WTC11 (cell line): Measurements from ENCODE around the gene SIAE. TPM values are rescaled to one million over a fixed set of nuclear protein-coding genes. Genes with fewer than 3 reads are reported as not detected.

Experiments
- ATAC-seq: fragments of 200-7000 bp; cut with Tn5 transposase; 2 replicates; pipeline ENCODE4 v1.10.0; 2021; ENCODE audit warnings: mild to moderate bottlenecking, moderate library complexity
- CTCF ChIA-PET: fragments of 300-600 bp; sonication (Branson Sonifier 250); formaldehyde crosslinking; loops from one replicate; lab custom pipeline; 2021; ENCODE audit warnings: antibody characterized with exemption; lab: Charles Lee
- POLR2A ChIA-PET: fragments of 350-600 bp; sonication (Branson Sonifier 250); formaldehyde crosslinking; loops from one replicate; lab custom pipeline; 2021; ENCODE audit warnings: antibody characterized with exemption; lab: Charles Lee
- DNase-seq: peaks from one replicate; pipeline ENCODE4 v3.0.0; 2021; ENCODE audit warnings: low spot score
- H3K27ac Mint-ChIP-seq: 2 replicates; pipeline ENCODE4 v1.8.0; 2021; ENCODE audit warnings: mixed read lengths
- H3K27me3 Mint-ChIP-seq: 2 replicates; pipeline ENCODE4 v1.8.0; 2021; ENCODE audit warnings: low read depth, mild to moderate bottlenecking, moderate library complexity, mixed read lengths
- H3K36me3 Mint-ChIP-seq: 2 replicates; pipeline ENCODE4 v1.8.0; 2021; ENCODE audit warnings: mixed read lengths
- H3K4me1 Mint-ChIP-seq: 2 replicates; pipeline ENCODE4 v1.8.0; 2022; ENCODE audit warnings: mixed read lengths
- H3K4me3 Mint-ChIP-seq: 2 replicates; pipeline ENCODE4 v1.8.0; 2021; ENCODE audit warnings: mild to moderate bottlenecking, moderate library complexity, mixed read lengths
- H3K9me3 Mint-ChIP-seq: 2 replicates; pipeline ENCODE4 v1.8.0; 2021; ENCODE audit warnings: mixed read lengths
- AR ChIP-seq: fragments of 250-450 bp; sonication (Bioruptor Pico); IDR thresholded peaks from 2 replicates; pipeline ENCODE4 v1.9.0; 2021; ENCODE audit warnings: mild to moderate bottlenecking
- CBFB ChIP-seq: sonication (generic); formaldehyde crosslinking; IDR thresholded peaks from 2 replicates; pipeline ENCODE4 v1.8.1; 2022; ENCODE audit warnings: mild to moderate bottlenecking, low read depth, missing genetic modification reagents
- CREB1 ChIP-seq: sonication (generic); formaldehyde crosslinking; IDR thresholded peaks from 2 replicates; pipeline ENCODE4 v1.8.0; 2023; ENCODE audit warnings: mild to moderate bottlenecking, missing genetic modification reagents
- CREM ChIP-seq: sonication (generic); formaldehyde crosslinking; IDR thresholded peaks from 2 replicates; pipeline ENCODE4 v1.8.1; 2022; ENCODE audit warnings: mild to moderate bottlenecking, missing genetic modification reagents, moderate library complexity
- E2F5 ChIP-seq: sonication (generic); formaldehyde crosslinking; IDR thresholded peaks from 2 replicates; pipeline ENCODE4 v1.8.1; 2022; ENCODE audit warnings: mild to moderate bottlenecking, moderate library complexity, missing genetic modification reagents
- FOXJ3 ChIP-seq: sonication (generic); formaldehyde crosslinking; IDR thresholded peaks from 2 replicates; pipeline ENCODE4 v1.9.0; 2021; ENCODE audit warnings: missing genetic modification reagents, mild to moderate bottlenecking, borderline replicate concordance
- FOXK1 ChIP-seq: sonication (generic); formaldehyde crosslinking; IDR thresholded peaks from 2 replicates; pipeline ENCODE4 v1.8.0; 2022; ENCODE audit warnings: mild to moderate bottlenecking, moderate library complexity, missing genetic modification reagents
- FOXP1 ChIP-seq: sonication (generic); formaldehyde crosslinking; IDR thresholded peaks from 2 replicates; pipeline ENCODE4 v1.8.0; 2022; ENCODE audit warnings: missing genetic modification reagents, mild to moderate bottlenecking, moderate library complexity, borderline replicate concordance
- HMGA2 ChIP-seq: fragments of 250-450 bp; sonication (Bioruptor Pico); IDR thresholded peaks from 2 replicates; pipeline ENCODE4 v1.4.0; 2021; ENCODE audit warnings: mild to moderate bottlenecking, moderate library complexity
- MLX ChIP-seq: sonication (generic); formaldehyde crosslinking; IDR thresholded peaks from 2 replicates; pipeline ENCODE4 v1.8.1; 2023; ENCODE audit warnings: mild to moderate bottlenecking, missing genetic modification reagents, moderate library complexity
- NFE2L1 ChIP-seq: sonication (generic); formaldehyde crosslinking; IDR thresholded peaks from 2 replicates; pipeline ENCODE4 v1.8.1; 2023; ENCODE audit warnings: missing genetic modification reagents
- NR2C2 ChIP-seq: sonication (generic); formaldehyde crosslinking; IDR thresholded peaks from 2 replicates; pipeline ENCODE4 v1.8.0; 2022; ENCODE audit warnings: mild to moderate bottlenecking, missing genetic modification reagents
- PREB ChIP-seq: sonication (generic); formaldehyde crosslinking; IDR thresholded peaks from 2 replicates; pipeline ENCODE4 v1.8.1; 2022; ENCODE audit warnings: mild to moderate bottlenecking, missing genetic modification reagents, moderate library complexity, borderline replicate concordance
- SMAD4 ChIP-seq: sonication (generic); formaldehyde crosslinking; IDR thresholded peaks from 2 replicates; pipeline ENCODE4 v1.8.0; 2022; ENCODE audit warnings: mild to moderate bottlenecking, missing genetic modification reagents
- ZNF219 ChIP-seq: sonication (generic); formaldehyde crosslinking; IDR thresholded peaks from 2 replicates; pipeline ENCODE4 v1.8.0; 2023; ENCODE audit warnings: missing genetic modification reagents, mild to moderate bottlenecking, borderline replicate concordance
- ZNF281 ChIP-seq: sonication (generic); formaldehyde crosslinking; IDR thresholded peaks from 2 replicates; pipeline ENCODE4 v1.8.0; 2023; ENCODE audit warnings: mild to moderate bottlenecking, missing genetic modification reagents
- ZNF671 ChIP-seq: fragments of 250-450 bp; sonication (Bioruptor Pico); IDR thresholded peaks from 2 replicates; pipeline ENCODE4 v1.8.0; 2021; ENCODE audit warnings: mild to moderate bottlenecking
- total RNA-seq: library from RNA; stranded (reverse); gene quantifications from 3 replicates; pipeline ENCODE4 v1.2.3, GENCODE V29; 2021

Gene SIAE
- total RNA-seq, 1 experiment from 2014 or later, result 4.9 TPM

- ATAC-seq, result no peak
- ChIA-PET CTCF (interaction anchor here (1.2 to 1.5 kb wide), 2 partner anchors 31 to 125 kb away, joined by 3 to 4 read pairs; no protein-coding TSS in a partner anchor), POLR2A (no interaction called here)
Measured at GRCh38 chr11:124638500-124638899, 35.0 kb downstream of the SIAE start.

More at GRCh38 chr11:124638500-124638899, 35.0 kb downstream of the SIAE start:
- Mint-ChIP-seq H3K9me3 (peaks cover 9% of the 10 kb centered on the region), H3K36me3 (peaks cover 22% of the 10 kb centered on the region), H3K4me1 (peaks cover 3% of the 10 kb centered on the region; the same call in 1 of the 2 replicates), H3K27me3 (no peaks in the 10 kb centered on the region), H3K4me3 (no peak overlapping the region), H3K27ac (no peak overlapping the region)
- TF ChIP-seq HMGA2 (CRISPR knock-in tag) (no peak), NFE2L1 (CRISPR knock-in tag) (no peak), MLX (CRISPR knock-in tag) (no peak), E2F5 (CRISPR knock-in tag) (no peak), CBFB (CRISPR knock-in tag) (no peak), ZNF219 (CRISPR knock-in tag) (no peak), AR (CRISPR knock-in tag) (no peak), ZNF671 (CRISPR knock-in tag) (no peak), NR2C2 (CRISPR knock-in tag) (no peak), FOXJ3 (no peak), FOXP1 (CRISPR knock-in tag) (no peak), ZNF281 (CRISPR knock-in tag) (no peak), PREB (no peak), FOXK1 (CRISPR knock-in tag) (no peak), CREM (CRISPR knock-in tag) (no peak), SMAD4 (no peak), CREB1 (CRISPR knock-in tag) (no peak)
- DNase-seq, result no peak
